ENCODE results near the gene PCNX1.

The PCNX1 gene

DNA sequence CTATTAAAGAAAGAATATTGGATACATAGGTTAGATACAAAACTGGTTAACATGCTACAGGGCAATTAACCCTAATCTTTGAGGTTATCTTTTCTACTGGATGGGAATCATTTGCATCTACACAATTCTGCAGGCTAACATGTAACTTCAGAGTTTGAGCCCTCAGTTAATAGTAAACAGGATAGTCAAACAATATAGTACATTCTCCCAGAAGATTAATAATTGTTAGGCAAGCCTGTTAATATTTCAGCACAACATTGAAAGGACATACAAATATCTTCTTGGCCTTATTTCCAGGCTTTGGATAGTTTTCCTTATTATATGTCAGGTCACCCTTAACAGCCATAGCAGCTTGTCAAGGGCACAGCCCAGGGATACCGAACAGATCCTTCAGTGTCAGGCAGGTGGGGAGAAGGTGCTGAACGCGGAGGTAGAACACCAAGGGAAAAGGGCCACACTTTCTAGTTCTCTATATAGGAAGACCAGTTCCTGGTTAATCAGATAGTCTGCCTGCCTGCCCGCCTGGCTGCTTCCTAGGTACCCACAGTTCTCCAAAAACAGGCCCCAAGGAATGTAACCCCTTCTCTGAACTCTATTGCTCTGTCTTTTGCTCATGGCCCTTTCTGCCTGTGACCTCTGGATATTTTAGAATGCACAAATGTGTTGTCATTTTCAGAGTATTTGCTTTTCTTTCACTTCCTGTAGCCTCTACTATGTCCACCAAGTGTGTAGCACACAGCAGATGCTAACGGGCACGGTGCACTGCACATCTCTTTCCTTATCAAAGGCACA lies 256.0 kb downstream of the PCNX1 start:
- no peak for DNase-seq (ENCODE audit: low read depth)

DNA sequence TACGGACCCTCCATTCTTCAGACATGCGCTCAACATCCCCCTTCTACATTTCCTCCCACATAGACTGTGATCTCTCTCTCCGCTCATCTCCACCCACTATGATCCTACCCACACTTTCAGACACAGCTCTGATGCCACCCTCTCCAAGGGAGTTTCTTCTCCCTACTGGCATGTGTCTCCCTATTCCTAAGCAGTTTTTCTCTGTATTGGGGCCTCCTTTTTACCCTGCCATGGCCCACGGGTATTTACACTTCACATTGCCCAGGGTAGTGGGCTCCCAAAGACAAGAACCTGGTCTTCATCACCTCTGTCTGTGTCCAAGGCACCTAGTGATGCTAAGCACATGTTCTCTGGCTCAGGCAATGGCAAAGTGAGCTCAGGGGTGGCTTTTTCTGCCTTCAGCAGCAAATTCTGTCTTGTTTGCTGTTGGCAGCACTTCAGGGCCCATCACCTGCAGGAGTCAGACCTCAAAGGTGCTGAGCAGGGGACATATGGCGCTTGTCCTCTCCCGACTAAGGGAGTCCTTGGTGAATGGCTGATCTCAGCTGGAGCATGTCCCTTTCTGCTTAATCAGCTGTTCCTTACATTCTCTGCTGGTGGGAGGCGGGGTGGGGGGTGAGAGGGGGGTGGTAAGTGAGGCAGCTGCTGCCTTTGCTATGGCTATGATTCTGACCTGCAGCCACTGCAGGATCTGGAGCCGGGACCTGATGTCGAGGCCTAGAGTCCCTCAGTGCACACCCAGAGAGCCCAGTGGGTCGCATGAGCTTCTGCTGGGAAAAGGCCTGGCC lies 256.8 kb downstream of the PCNX1 start:
- DNase-seq (ENCODE audit: low read depth), result no peak

All from activated T-cell treated with anti-CD3 and anti-CD28 coated beads for 24 hours (primary cell).